GM21360 (cell line): Measurements from ENCODE around the gene HTR2C.
"Not testable (repeated sequence)": the region's sequence is repeated elsewhere in the genome, so short reads cannot be mapped to it uniquely, and the experiment has no call there.

ENCODE experiments used
- ATAC-seq: cut with Tn5 transposase; IDR thresholded peaks from one replicate; pipeline ENCODE4 v1.9.1; 2021; ENCODE audit warnings: mild to moderate bottlenecking, moderate library complexity; ENCODE audit not compliant: unreplicated experiment

Gene HTR2C

DNA sequence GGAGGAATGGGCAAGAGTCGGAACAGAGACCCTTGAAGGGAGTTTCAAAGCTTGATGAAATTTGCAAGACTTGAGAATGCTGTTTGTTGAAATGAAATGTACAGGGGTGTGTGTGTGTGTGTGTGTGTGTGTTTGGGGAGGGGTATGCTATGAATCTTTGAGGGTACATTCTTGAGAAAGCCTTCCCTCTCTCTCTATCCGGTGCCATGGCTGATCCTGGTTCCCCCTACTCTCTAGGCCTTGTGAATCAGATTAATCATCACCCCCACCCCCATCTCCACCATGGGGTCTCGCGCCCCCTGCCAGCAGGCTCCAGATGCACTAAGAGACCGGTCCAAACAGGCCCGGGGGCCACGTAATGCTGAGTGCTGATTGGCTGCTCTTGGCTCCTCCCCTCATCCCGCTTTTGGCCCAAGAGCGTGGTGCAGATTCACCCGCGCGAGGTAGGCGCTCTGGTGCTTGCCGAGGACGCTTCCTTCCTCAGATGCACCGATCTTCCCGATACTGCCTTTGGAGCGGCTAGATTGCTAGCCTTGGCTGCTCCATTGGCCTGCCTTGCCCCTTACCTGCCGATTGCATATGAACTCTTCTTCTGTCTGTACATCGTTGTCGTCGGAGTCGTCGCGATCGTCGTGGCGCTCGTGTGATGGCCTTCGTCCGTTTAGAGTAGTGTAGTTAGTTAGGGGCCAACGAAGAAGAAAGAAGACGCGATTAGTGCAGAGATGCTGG lies at the start of gene HTR2C:
HTR2C (plus strand) TSS at position 441 of the 729 bp plus-strand sequence. CDS start 142,851 bp downstream, outside the sequence.
- ATAC-seq: no peak

DNA sequence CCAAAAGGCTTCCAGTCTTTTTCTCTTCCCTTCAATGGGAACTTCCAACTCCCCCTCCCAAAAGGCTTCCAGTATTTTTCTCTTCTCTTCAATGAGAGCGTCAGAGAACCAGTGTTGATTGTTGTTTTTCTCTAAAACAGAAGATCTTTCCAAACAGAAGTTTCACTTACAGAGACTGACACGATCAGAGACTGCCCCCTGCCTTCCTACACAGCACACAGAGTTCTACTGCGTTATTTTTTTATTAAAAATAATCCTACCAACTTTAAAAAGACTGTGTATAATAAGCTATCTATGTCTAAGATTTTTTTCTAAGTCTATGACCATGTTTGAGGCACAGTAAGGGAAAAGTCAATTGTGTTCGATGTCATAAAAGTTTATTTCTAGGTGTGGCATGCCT lies 3.5 kb upstream of the HTR2C start:
- no peak for ATAC-seq

DNA sequence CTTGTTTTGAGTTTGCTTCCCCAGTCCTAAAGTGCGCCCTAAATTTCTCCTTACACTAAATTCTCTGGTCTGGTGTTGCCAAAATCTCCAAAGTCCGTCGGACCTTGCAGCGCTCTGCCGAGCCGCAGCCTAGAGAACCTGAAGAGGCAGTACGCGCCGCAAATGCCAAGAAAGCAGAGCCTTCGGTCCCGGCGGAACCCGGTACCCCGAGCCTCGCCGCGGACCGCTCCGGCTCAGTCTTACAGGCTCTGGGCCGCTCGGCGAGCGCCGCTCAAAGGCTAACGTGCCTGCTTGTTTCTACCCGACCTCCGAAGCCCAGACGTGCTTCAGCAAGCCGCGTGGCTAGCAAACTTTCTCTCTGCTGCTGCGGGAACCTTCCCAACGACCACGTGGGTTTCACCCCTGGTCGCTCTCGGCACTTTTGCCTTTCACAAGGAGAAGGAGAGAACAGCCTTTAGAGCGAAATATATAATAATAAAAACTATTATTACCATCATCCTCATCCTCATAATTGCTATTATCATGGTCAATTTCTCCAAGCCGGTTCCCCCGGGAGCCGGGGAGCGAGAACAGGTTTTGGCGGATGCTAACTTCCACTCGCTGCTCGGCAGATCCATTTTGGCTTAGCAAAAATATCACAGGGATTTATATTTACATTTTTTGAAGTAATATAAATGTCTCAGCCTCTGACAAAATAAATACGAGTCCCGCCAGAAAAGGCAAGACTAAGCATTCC lies 2.2 kb upstream of the HTR2C start:
- ATAC-seq: no peak

DNA sequence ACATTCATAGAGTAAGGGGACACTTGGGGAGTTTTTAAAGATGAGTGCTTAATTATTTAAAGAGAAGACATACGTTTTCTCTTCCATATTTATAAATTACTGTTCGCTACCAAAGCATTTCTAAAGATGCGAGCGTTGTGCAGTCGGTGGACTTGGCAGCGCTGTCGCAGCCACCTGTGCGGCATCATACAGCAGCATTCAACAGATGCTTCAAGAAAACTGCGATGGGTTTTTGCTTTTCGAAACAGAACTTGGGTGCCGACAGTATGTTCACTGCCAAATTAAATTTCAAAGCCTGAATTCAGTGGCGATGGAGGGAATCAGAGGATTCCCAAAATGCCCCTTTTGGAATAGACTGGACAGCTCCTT lies 1.6 kb upstream of the HTR2C start:
- ATAC-seq: no peak

DNA sequence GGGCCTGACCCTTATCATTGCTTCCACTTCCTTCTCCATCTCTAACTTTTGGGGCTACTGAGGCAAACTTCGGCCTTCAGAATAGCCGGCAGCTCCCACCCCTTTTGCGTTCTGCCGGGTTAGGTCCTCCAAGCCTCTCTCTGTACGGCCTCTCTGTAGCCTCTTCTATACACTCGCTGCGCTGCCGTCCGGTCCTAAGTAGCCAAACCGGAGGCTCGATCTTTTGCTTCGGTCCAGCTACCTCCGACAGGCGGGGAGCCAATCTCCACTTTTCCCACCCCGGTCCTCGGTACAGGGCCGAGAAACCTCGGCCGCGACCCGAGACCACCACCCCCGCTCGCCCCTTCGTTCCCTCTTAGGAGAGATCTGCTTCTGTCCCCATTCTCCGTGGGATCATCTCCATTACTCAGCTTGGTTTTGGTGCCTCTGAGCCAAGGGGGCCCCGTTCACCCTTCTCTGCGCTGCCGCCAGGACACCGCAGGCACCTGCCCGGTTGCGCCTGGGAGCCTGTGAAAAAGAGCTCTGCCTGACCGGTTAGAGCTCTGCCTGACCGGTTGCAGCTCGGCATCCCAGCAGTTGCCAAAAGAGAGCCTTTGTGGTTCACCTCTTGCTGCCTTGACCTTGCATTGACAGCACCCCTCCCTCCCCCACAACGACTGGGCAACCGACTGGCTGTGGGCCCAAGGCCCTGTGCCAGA lies 1.0 kb upstream of the HTR2C start:
- no peak for ATAC-seq

DNA sequence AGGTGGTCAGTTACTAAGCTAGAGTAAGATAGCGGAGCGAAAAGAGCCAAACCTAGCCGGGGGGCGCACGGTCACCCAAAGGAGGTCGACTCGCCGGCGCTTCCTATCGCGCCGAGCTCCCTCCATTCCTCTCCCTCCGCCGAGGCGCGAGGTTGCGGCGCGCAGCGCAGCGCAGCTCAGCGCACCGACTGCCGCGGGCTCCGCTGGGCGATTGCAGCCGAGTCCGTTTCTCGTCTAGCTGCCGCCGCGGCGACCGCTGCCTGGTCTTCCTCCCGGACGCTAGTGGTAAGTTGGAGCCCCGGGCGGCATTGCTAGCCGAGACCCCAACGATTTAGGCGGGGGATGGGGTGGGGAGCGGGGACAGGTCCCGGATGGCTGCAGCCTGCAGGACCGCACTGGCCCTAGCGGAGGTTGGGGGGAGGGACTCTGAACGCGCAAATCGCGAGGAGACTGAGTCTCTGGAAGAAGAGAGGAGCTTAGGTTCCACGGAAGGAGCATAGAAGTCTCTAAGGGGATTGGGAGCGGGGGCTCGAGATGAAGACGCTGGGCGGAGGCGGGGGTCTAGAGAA lies 573 bp downstream of the HTR2C start:
- ATAC-seq: no peak

DNA sequence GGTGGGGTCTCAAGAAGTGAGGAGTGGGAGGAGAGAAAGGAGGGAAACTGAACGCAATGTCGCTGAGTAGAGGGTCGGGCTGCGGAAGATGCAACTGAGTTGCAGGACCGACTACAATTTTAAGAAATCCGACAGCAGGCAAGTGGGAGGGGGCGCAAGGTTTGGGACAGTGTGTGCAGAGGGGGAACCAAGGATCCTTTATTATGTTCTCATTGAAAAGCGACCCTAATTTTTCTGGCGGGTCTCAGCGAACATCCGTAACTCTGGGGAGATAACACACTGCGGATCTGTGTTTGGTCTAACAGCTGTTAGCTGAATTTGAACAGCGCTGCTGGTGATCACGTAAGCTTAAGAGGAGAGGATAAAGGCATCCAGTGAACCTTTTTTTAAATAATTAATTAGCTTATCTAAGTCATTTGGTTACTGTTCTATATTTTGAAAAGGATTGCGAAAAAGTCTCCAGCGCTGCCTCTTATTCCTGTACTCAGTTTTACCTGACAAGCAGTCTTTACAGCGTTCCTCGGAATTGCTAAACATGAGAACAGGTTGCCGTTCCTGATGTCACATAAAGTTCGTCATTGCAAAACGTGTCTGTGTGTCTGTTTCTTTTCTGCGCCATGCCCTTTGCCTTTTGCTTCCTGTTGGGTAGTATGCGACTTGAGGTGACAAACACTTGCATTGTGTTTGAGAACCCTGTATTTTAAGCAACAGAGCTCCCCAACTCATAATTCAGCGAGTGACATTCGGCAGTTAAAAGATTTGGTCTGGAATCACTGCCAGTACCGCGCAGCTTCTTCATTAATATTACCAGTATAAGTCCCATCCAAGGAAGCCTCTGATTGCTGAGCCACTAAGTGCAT lies 1.3 kb downstream of the HTR2C start:
- ATAC-seq: no peak

DNA sequence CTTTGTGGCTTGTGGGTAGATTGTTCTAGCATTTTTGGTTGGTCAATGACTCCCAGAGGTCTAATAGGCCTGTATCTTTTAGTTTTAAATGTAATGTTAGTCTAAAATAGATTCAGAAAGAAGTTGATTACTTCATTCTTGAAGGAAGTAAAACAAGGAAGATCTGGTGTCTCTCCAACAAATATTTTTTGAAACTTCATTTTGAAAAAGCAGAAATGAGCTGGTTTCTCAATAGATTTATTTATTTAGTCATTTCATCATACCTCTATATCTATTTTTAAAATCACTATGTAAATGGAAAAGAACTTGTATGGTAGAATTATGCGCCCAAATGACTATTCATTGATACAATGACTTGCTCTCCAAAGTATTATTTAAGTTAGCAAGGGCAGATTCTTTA lies 7.2 kb downstream of the HTR2C start:
- ATAC-seq: no peak

DNA sequence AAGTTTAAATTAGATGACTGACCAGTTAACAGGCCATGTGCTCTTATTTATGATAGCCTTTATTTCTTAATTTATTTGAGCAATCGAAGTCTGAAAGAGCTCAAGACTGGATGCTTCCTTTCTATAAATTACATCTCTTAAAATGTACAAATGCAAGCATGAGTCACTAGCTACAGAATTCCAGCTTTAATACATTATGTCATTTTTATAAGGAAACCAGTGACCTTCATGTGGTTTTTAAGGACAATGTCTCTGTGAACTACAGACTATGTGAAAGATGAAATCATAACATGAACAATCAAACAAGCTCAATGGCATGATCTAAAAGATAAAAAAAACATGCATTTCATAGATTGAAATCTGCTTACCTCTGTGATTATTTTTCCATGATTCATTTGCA lies 15.4 kb downstream of the HTR2C start:
- ATAC-seq: no peak

DNA sequence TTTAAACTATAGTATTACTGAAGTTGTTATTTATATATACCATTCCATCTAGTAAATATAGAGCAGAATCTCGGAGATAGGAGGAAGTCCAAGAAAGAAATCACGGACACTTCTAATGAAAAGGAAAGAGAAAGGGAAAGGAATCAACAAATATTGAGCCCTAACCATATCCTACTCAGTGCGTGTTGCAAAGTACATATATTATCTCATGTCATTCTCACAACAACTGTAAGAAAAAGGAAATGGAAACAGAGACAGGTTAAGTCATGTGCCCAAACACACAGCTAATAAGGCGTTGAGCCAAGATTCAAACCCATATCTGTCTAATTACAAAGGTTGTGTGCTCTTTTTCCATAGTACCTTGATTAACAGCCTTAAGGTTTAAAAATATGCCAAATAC lies 16.0 kb downstream of the HTR2C start:
- ATAC-seq: peak; percentile 63

DNA sequence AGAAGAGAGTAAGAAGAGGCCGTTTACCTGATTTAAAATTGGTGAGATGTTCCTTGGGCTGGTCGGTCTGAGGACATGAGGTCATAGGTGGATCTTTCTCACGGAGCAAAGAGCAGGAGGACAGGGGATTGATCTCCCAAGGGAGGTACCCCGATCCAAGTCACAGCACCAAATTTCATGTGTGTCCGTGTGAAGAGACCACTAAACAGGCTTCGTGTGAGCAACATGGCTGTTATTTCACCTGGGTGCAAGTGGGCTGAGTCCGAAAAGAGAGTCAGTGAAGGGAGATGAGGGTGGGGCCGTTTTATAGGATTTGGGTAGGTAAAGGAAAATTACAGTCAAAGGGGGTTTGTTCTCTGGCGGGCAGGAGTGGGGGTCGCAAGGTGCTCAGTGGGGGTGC lies 22.7 kb downstream of the HTR2C start:
- ATAC-seq: not testable (repeated sequence)

DNA sequence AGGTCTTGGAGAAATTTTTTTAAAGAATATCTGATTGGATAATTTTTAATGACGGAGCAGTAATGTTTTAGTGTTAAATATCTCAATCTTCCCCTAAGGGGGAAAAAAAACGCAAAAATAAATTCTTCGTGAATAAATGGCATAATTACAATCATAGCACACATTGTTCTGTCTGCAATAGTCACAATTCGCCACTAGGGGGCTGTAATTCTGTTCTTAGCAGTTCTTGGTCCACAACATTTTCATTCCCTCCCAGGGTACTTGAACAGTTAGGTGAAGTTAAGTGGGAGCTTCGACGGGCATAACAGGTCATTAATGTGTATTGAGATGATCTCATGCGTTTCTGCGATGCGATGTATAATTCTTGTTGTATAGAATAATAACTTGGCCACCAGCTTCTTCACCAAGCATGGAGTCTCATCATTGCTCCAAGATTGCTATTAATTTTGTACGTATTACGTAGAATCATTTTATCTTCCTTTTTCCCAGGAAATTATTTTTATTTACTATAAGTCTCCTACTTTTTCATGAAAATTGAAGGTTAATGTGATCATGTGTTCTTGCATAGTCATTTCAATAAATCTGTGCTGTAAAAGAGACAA lies 27.2 kb downstream of the HTR2C start:
- ATAC-seq: no peak

DNA sequence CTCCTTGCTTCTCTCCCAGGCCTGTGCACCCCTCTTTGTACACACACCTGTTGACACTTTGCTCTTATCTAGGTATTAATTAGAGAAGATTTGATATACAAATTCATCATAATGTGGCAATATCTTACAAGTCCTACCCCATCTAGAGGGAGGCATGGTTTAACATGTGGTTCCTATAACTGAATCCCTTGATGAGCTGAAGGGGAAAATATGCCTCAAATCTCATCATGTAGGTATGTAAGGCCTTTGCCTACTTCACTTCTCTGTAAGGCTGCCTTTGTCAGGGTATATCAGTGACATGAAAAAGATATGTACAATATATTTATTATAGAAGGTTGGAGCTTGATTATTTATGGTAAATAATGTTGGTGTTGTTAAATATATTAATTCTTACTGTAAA lies 31.9 kb downstream of the HTR2C start:
- no peak for ATAC-seq

DNA sequence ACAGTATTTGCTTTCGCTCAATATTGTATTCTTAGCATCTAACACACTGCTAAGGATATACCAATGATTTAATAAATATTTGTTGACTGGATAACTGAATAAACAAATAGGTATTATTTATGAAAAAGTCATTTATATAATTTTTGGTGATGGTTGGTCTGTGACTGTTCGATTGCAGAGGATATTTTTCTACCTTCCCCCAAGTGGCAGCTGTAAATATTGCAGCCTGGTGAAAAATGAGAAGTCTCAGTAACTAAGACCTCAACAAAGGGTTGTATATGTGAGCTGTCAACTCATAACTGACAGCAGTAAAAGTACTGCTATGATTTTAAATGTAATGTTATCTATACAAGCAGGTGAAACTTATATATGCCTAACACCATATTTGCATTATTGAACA lies 36.0 kb downstream of the HTR2C start:
- no peak for ATAC-seq

DNA sequence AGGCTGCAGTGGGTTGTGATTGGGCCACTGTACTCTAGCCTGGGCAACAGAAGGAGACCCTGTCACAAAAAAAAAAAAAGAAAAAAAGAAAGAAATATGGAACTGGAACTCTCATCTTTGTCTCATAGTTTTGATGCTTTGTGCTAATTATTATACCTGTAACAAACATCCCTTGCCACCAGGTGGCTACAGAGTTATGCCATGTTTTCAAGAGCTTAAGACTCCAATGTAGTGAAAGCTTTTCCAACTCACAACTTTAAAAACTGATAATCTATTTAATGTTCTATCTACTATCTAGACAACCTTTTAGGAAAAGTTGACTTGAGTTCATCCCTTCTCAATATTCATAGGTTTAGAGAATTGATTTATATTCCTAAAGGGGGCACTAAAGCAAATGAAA lies 42.4 kb downstream of the HTR2C start:
- ATAC-seq: peak; percentile 49

DNA sequence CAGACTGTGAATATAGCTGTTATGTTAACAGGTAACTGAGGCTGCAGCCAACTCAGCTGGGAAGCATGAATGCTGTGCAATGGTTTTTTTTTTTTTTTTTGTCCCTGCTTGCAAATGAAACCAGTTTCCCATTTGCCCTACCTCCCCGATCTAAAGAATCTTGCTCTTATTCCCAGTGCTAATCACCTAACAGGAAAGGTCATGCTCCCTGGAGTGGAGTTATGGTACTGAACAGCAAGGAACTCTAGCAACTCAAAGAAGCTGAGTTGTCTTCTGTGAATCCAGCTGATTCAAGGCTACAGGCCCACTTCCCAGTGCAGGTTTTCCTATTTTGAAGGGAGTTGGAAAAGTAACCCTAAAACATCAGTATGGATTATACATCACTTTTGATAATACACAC lies 52.1 kb downstream of the HTR2C start:
- ATAC-seq: no peak

DNA sequence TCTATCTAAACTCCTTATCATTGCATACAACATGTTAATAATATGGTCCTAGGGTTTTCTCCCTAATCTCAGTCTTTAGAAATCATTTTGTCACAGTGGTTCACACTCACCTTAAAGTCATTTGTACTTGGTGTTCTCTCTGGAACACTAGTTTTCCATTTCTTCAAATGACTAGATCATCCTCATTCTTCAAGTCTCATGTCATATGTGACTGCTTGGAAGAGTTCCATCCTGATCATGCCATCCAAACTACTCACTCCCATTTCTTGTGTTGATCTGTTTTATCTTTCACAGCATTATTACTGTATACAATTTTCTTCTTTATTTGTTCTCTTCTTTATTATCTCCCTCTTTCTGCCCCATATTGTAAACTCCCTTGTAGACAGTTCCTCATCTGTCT lies 66.5 kb downstream of the HTR2C start:
- ATAC-seq: no peak

DNA sequence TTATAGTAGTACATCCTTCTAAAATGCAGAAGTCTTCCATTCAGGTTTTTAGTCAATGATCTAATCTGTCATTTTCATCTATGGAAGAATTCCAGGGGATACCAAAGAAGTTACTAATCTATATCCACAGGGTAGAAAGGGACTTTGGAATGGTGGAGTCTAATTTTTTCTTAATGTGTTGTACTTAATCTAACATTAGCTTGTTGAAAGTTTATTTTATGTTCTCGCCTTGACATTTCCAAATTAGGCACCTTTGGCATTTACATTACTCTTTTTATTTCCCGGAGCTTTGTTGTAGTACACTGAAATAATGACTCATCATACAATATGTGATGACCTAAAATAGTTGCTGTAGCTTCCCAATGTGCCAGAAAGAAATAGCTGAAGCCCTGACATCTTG lies 91.5 kb downstream of the HTR2C start:
- no peak for ATAC-seq

DNA sequence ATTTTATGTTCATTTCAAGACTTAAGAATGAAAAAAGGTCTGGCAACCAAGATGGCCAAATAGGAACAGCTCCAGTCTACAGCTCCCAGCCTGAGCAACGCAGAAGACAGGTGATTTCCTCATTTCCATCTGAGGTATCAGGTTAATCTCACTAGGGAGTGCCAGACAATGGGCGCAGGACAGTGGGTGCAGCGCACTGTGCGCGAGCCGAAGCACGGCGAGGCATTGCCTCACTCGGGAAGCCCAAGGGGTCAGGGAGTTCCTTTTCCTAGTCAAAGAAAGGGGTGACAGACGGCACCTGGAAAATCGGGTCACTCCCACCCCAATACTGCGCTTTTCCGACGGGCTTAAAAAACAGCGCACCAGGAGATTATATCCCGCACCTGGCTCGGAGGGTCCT lies 116.6 kb downstream of the HTR2C start:
- ATAC-seq: not testable (repeated sequence)

DNA sequence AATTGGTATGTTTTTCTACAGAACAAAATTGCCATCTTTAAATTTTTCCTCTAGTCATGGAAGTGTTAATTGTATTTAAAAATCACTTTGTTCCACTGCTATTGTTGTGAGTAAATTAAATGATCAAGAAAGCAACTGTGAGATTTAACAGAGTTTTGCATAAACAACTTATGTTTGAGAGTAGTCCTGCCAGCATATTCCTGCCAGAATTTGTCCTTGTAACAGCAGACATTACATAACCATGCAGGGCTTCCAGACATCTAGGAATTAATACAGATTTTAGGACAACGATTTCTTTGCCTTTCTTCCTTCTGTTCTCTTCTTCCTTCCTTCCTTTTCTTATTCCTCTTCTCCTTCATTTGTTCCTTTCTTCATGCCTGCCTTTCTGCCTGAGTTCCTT lies 125.5 kb downstream of the HTR2C start:
- no peak for ATAC-seq
